Glomerular visceral epithelial cell (primary cell): ENCODE measurements around the gene SLC16A11.
A peak's percentile ranks its signal among the peaks of the same experiment; 100 is the strongest.
"Not testable (repeated sequence)": the region's sequence is repeated elsewhere in the genome, so short reads cannot be mapped to it uniquely, and the experiment has no call there.

ENCODE experiments used
- DNase-seq: peaks from one replicate; pipeline ENCODE4 v3.0.0-alpha.2; 2016; ENCODE audit errors: extremely low spot score

Gene SLC16A11

DNA sequence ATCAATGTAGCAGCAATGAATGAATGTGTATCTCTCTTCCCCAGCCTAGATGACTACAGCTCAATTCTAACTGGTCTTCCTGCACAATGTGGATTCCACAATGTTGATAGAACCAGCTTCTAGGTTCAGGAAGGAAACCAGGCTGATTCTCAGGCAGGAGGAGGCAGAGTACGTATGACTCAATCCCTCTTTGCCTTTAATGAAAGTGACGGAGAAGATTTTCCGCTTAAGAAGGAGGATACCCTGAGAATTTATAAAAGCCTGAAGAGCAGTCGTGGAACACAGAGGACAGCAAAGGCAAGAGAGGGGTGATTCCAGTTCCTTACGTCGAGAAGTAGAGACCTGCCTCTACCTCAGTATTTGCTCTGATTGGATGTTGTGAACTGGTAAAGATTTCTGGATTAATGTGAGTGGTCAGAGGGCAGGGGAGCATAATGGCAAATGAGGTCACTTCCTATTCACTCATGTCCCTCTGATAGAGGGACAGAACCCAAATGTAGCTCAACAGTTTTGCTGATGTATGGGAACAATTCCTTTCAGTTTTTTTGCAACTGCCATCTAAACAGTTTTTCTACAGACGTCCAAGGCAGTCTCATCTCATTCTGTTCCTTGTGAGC, 15.0 kb upstream of the SLC16A11 start:
- no peak for DNase-seq

DNA sequence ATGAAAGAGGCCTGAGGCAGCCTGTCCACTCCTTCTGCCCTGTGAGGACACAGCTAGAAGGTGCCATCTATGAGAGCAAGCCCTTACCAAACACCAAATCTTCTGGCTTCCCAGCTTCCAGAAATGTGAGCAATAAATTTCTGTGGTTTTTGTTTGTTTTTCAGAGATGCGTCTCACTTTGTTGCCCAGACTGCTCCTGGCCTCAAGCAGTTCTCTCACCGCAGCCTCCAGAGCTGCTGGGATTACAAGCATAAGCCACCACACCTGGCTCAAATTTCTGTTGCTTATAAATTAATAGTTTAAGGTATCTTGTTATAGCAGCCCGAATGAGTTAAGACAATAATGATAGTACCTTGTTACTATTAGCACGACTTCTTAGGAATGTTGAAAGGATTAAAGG, 12.5 kb upstream of the SLC16A11 start:
- peak; percentile 28 for DNase-seq

DNA sequence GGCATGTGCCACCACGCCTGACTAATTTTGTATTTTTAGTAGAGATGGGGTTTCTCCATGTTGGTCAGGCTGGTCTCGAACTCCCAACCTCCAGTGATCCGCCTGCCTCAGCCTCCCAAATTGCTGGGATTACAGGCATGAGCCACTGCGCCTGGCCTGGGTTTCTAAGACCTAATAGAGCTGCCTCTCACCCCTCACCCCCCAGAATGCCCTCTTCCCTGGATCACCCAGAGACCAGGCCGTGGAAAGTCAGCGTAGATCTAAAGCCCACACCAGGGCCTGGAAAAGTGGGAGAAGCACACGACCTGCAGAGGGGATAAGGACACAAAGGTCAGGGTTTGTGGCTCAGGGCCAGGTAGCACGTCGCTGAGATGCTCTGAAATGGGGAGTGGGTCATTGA, 6.7 kb upstream of the SLC16A11 start:
- DNase-seq: not testable (repeated sequence)

DNA sequence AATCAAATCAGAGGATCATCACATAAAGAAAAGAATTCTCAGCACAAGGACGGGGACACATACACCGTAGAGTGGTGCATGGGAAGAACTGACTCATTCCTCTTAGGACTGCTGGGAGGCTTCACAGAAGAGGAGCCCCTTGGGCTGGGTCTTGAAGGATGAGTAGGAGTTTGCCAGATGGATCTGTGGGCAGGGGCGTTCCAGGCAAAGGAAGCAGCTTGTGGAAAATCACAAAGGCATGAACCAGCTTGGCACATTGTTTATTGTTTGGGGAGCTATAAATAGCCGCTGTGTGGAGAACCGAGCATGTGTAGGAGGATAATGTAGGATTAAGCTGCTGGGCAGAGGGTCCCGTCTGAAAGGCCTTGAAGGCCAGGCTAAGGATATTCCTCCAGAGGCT, 5.1 kb upstream of the SLC16A11 start:
- no peak for DNase-seq

DNA sequence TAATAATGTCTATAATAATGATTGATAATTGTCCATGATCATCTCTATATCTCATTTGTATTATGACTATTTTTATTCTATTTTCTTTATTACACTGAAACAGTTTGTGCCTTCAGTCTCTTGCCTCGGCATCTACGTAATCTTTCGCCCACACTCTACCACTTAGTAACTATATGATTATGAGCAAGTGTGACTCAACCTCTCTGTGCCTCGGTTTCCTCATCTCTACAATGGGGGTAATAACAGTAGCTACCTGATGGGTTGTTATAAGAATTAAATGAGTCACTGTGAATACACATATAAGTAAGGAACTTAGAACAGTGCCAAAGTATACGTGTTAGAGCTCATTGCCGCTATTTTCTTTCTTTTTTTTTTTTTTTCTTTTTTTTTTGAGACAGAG, 3.7 kb upstream of the SLC16A11 start:
- no peak for DNase-seq

DNA sequence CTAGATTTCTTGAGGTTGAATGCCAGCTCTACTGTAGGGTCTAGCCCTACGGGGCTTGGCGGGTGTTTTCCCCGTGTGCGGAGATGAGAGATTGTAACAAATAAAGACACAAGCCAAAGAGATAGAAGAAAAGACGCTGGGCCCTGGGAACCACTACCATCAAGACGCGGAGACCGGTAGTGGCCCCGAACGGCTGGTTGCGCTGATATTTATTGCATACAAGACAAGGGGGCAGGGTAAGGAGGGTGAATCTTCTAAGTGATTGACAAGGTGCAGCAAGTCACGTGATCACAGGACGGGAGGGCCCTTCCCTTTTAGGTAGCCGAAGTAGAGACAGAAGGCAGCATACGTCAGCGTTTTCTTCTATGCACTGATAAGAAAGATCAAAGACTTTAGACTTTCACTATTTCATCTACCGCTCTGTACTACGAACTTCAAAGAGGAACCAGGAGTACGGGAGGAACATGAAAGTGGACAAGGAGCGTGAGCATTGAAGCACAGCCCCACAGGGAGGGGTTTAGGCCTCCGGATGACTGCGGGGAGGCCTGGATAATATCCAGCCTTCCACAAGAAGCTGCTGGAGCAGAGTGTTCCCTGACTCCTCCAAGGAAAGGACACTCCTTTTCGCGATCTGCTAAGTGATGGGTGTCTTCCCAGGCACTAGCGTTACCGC, 3.0 kb upstream of the SLC16A11 start:
- DNase-seq: not testable (repeated sequence)

DNA sequence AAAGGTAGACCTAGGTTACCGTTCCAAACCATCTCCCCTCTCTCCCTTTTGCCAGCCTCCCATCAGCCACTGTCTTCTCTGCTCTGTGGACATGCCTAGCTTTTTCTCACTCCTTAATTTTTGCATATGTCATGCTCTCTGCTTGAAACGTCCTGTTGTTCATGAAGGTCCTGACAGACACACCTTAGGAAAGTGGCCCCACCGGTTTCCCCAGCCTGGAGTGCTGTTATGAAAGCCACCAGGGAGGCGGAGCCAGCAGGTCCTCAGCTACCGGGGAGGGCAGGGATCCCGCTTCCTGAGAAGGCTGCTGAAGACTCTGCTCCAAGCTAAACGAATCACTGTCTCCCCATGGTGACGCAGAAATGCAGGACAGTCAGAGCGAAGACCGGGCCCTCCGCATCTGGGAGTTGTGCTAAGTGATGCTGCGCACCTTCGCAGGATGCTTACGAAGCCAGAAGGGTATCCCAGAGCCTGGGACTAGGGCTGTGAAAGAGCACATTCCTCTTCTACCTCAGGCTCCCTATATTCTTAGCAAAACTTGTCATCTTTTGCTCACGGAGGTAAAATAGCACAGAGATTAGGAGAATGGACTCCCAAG, 2.3 kb upstream of the SLC16A11 start:
- no peak for DNase-seq

DNA sequence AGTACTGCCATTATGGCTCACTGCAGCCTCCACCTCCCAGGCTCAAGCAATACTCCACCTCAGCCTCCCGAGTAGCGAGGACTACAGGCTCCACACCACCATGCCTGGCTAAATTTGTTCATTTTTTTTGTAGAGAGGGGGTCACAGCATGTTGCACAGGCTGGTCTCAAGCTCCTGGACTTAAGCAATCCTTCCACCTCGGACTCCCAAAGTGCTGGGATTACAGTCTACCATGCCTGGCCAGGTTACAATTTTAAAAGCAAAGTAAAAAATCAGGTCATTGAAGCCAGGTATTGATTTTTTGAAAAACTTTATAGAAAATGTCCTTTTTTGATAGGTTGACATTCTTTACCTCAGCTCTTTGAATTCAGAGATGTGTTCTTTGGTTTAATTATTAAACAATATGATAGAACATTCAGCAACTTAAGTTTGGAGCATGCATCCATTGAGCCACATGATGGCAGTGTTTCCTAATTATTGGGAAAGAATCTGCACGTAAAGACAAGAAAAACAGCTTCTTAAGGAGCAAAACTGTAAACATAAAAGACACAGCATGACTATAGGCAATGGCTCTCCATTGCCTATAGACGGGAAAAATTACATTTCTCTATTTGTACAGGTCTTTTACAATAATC, 1.7 kb upstream of the SLC16A11 start:
- DNase-seq: peak; percentile 80

DNA sequence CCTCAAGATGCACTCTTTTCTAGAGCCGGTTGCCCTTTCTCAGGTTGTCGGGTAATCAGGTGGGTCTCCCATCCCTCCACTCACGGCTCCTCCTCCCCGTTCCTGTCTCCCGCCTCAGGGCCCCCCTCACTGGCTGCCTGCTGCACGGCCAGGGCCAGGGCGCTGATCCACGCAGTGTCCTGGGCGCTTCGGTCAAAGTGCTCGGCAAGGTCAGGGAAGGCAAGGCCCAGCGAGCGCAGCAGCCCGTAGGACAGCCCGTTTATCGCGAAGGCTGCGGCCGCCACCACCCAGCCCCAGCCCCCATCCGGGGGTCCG, 753 bp downstream of the SLC16A11 start:
- DNase-seq: no peak

DNA sequence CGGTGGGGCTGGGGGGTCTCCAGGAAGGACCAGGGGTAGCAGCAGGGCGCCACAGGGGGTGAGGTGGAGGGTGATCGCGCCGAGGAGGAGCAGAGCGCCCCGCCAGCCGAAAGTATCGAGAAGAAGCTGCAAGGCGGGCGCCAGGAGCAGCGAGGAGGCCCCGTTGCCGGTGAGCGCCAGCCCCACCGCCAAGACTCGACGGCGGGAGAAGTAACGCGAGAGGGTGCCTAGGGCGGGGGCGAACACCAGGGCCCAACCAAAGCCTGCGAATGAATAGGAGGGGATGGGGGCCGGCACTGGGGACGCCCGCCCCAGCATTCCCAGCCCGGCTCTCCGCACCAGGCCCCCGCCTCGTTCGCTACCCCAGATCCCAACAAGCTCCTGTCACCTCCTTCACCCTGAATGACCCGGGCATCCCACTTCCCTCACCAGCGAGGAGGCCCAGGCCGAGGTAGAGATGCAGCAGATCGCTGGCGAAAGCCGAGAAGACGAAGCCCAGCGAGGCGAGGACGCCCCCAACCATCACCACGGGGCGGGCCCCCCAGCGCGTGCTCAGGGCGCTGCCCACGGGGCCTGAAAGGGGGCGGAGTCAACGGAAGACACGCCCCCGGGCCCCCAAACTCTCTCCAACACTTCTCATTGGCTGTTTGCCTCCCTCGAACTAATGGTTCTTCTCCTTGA, 1.3 kb downstream of the SLC16A11 start:
- no peak for DNase-seq

DNA sequence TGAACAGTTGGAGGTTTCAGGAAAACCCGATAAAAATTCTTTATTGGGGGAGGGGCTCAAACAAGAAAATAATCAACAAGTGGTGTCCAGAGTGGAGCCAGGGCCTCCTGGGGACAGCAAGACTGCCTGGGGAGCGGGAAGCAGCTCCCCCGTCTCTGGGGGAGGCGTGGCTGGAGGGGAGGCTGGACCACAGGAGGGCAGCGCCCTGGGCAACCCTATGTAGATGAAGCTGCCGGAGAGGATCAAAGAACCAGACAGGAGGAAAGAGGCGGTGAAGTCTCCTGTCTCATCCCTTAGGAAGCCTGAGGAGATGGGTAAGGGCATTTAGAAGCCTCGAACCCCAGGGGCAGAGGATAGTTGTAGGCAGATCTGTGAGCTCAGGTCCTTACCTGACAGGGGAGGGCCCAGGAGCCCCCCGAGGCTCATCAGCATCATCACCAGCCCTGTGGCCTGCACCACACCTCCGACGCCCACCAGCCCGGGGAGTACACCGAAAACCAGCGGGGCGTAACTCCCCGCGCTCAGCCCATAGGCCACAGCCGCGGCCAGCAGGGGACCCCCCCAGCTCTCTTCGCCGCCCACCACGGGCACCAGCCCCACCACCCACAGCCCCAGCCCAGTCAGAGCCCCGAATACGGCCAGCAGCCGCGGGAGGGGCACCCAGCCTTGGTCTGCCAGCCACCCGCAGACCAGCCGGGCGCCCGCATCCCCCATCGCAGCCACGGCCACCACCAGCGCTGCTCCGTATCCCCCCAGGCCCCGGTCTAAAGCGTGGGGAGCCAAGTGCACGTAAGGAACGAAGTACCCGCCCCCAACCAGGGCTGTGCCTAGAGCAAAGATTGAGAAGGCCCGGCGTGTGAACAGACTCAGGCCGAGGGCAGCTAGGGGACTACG, 2.0 kb downstream of the SLC16A11 start:
- DNase-seq: no peak

DNA sequence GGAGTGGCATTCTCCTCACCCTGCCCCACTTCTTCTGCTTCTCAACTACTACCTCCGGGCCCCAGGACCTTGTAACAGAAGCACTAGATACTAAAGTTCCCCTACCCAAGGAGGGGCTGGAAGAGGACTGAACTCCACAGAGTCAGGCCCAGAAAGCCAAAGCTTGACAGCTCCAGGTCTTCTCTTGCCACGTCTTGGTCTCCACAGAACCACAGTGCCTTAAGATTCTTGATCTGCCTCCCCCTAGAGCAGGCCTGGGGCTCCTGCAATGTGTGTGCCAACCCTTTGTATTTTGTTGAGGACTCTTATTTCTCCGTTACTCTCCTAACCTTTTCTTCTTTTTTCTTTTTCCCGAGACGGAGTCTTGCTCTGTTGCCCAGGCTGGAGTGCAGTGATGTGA, 4.1 kb downstream of the SLC16A11 start:
- no peak for DNase-seq

DNA sequence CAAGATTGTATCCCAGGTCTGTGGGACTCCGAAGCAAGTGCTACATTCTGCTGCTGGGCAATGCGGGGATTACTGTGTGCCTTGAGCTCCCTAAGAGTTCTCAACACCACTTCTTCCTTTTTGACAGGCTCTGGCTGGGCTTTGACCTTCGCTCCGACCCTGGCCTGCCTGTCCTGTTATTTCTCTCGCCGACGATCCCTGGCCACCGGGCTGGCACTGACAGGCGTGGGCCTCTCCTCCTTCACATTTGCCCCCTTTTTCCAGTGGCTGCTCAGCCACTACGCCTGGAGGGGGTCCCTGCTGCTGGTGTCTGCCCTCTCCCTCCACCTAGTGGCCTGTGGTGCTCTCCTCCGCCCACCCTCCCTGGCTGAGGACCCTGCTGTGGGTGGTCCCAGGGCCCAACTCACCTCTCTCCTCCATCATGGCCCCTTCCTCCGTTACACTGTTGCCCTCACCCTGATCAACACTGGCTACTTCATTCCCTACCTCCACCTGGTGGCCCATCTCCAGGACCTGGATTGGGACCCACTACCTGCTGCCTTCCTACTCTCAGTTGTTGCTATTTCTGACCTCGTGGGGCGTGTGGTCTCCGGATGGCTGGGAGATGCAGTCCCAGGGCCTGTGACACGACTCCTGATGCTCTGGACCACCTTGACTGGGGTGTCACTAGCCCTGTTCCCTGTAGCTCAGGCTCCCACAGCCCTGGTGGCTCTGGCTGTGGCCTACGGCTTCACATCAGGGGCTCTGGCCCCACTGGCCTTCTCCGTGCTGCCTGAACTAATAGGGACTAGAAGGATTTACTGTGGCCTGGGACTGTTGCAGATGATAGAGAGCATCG, 5.6 kb downstream of the SLC16A11 start:
- no peak for DNase-seq

DNA sequence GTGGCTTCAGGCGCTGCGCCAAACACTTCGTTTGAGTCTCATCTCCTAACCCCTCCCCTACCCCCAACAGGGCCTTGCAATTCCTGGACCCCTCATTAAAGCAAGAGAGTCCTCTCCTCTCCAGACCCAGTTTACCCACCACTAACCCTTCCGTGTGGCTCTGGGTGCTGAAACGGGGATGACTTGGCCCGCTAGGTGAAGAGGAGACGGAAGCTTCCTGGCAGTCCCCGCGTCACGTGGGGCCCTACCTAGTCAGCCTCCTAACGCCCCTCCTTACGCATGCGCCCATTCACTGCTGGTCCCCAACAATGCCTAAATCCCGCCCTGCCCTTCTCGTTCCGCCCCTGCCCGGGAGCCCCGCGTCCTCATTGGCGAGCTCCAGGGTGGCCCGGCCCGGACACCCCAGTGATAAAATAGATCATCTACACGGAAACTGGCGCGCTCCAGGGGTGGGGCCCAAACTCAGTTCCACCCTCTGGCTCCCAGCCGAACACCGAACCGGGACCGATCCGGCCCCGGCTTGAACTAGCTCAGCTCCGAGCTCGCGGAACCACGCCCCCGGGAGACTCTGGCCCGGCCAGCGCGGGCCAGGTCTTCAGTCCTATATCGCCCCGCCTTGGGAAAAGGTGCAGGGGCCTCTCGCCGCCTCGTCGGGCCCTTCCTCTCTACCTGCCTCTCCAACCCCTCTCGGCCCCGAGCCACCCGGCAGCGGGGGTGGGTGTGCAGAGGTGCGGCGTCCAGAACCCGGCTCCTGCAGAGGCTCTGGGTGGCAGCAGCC, 8.1 kb downstream of the SLC16A11 start, which contains the start of gene SLC16A13:
TSS of gene SLC16A13 (plus strand) at position 425 of the 778 bp plus-strand sequence. CDS start 368 bp downstream, outside the sequence.
- DNase-seq: peak; percentile 99

DNA sequence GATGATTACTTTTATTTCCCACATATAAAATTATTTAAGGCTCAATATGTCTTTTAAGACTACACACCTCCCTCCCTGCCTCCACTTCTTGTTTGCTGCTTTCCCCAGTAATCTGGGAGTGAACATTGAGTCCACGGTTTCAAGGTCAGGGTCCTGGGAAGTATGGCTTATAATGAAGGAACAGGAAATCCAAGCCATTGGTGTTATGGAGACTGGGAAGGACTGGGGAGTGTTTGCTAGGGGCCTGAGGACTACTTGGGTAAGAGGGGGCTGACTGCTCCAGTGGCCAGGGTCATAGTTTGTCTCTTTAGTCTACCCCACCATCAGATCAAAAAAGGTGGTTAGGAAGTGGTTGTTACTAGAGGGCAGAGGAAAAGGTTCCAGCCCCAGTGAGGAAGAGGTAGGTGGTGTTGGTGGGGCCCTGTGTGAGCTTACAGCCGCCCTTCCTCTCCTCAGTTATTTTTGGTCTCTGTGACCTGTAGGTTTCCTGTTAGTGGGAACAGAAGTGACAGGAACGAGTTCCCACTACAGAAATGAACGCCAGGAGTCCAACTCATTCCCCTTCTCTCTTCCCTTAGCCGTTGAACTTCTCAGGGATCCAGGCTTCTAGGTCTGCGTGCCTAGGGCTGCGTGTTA, 8.8 kb downstream of the SLC16A11 start:
- DNase-seq: no peak

DNA sequence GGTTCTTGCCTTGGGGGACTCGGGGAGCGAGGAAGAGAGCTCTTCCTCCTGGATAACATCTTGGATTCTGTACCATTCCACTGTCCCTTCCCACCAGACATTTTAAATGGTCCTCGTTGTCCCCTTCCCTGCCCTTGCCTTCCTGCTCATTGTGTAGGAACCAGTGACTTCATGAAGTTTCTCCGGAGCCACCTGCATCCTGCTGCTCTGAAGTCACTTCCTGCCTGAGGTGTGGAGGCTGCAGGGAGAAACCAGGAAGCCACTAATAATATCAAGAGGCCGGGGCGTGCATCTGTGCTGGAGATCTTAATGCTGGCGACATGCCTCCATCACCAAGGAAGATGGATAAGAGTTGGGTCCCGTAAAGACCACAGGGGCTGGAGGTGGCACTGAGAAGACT, 14.2 kb downstream of the SLC16A11 start:
- no peak for DNase-seq

DNA sequence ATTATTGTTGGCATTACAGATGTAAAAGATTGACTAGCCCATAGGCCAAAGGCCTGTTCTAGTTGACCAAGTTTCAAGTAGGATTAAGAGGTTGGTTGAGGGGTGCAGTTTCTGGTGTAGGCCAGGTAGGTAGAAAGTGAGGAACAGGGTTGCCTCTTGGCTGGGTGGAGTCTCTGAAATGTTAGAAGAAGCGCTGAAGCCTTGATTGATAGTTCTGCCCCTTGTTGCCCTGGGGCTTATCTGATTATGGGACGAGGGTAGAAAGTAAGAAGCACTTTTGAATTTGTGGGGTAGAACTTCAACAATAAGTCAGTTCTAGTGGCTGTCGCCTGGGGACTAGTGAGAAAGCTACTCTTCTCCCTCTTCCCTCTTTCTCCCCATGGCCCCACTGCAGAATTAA, 14.8 kb downstream of the SLC16A11 start:
- no peak for DNase-seq

DNA sequence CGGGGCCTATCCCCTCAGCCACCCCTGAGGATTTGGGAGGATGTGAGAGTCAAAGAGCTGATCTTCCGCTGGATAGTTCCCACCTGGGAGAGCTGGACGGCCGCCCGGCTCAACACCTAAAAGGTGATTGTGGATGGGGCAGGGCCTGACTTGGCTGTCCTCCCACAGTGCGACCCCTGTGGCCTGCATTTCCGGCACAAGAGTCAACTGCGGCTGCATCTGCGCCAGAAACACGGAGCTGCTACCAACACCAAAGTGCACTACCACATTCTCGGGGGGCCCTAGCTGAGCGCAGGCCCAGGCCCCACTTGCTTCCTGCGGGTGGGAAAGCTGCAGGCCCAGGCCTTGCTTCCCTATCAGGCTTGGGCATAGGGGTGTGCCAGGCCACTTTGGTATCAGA, 16.6 kb downstream of the SLC16A11 start:
- DNase-seq: no peak

DNA sequence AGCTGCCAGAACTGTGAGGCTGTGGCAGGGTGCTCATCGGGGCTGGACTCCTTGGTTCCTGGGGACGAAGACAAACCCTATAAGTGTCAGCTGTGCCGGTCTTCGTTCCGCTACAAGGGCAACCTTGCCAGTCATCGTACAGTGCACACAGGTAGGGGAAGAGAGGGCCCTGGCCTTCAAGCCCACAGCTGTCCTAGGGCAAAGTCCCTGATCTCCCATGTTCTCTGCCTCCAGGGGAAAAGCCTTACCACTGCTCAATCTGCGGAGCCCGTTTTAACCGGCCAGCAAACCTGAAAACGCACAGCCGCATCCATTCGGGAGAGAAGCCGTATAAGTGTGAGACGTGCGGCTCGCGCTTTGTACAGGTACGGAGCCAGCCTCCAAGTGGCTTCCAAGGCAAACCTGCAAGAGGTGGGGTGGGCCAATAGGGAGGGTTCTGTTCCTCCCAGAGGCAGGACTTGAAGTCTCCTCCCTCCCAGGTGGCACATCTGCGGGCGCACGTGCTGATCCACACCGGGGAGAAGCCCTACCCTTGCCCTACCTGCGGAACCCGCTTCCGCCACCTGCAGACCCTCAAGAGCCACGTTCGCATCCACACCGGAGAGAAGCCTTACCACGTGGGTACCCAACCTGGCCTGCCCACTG, 17.3 kb downstream of the SLC16A11 start:
- DNase-seq: no peak
